Liver (tissue), 9 donors: ENCODE results near the gene FPR1. TPM values are rescaled to one million over a fixed set of nuclear protein-coding genes. Genes with fewer than 3 reads are reported as not detected.

ENCODE experiments used
- DNase-seq: peaks from one replicate; pipeline ENCODE4 v3.0.0-alpha.2; 2017; ENCODE audit warnings: low spot score
- H3K27ac ChIP-seq, 2 donors: one replicate each; pipeline ENCODE4 v1.7.0; 2013; ENCODE audit warnings: inconsistent platforms in 2 of 2, low read length in 2 of 2, control low read depth in 1 of 2, low read depth in 1 of 2, mild to moderate bottlenecking in 1 of 2
- H3K27me3 ChIP-seq, 4 donors: one replicate each; pipeline versions ENCODE4 v1.6.1 to v1.7.0; 2013; ENCODE audit warnings: low read length in 3 of 4, inconsistent platforms in 1 of 4, mild to moderate bottlenecking in 1 of 4, moderate library complexity in 1 of 4; ENCODE audit not compliant: control insufficient read depth in 4 of 4, insufficient read depth in 4 of 4
- H3K36me3 ChIP-seq, 4 donors: one replicate each; pipeline versions ENCODE4 v1.6.1 to v1.7.0; 2013; ENCODE audit warnings: low read length in 3 of 4, mild to moderate bottlenecking in 3 of 4, low read depth in 1 of 4, moderate library complexity in 1 of 4; ENCODE audit not compliant: control insufficient read depth in 4 of 4, insufficient read depth in 3 of 4
- H3K4me1 ChIP-seq, 4 donors: one replicate each; pipeline versions ENCODE4 v1.6.1 to v1.7.0; 2013; ENCODE audit warnings: low read length in 3 of 4, mild to moderate bottlenecking in 3 of 4, moderate library complexity in 1 of 4; ENCODE audit not compliant: control insufficient read depth in 4 of 4, insufficient read depth in 4 of 4
- H3K4me3 ChIP-seq, 3 donors: one replicate each; pipeline versions ENCODE4 v1.6.1 to v1.7.0; 2013; ENCODE audit warnings: low read length in 3 of 3, control low read depth in 1 of 3, low read depth in 1 of 3, mild to moderate bottlenecking in 1 of 3
- H3K9ac ChIP-seq, 2 donors: one replicate each; pipeline ENCODE4 v1.7.0; 2013; ENCODE audit warnings: low read length in 2 of 2, mild to moderate bottlenecking in 2 of 2, moderate library complexity in 2 of 2, control low read depth in 1 of 2, low read depth in 1 of 2
- H3K9me3 ChIP-seq, 4 donors: one replicate each; pipeline versions ENCODE4 v1.6.1 to v1.7.0; 2013; ENCODE audit warnings: low read length in 3 of 4; ENCODE audit not compliant: control insufficient read depth in 4 of 4
- EGR1 ChIP-seq, 2 donors: IDR thresholded peaks; 2 replicates each; pipeline ENCODE4 v1.6.1; 2016 to 2018; ENCODE audit warnings: antibody characterized with exemption in 2 of 2, low read depth in 2 of 2
- FOXA1 ChIP-seq: IDR thresholded peaks from 2 replicates; pipeline ENCODE4 v1.6.1; 2016; ENCODE audit warnings: antibody characterized with exemption
- GABPA ChIP-seq, 2 donors: IDR thresholded peaks in 1 of 2; conservative IDR thresholded peaks in 1 of 2; 2 replicates each; pipeline ENCODE4 v1.6.1; 2016; ENCODE audit warnings: antibody characterized with exemption in 2 of 2, mild to moderate bottlenecking in 1 of 2, moderate library complexity in 1 of 2
- HNF4G ChIP-seq: IDR thresholded peaks from 2 replicates; pipeline ENCODE4 v1.6.1; 2016; ENCODE audit warnings: antibody characterized with exemption
- JUND ChIP-seq, 2 donors: IDR thresholded peaks; 2 replicates each; pipeline ENCODE4 v1.6.1; 2016; ENCODE audit warnings: antibody characterized with exemption in 2 of 2
- MAX ChIP-seq: IDR thresholded peaks from 2 replicates; pipeline ENCODE4 v1.6.1; 2016; ENCODE audit warnings: antibody characterized with exemption
- NR2F2 ChIP-seq: IDR thresholded peaks from 2 replicates; pipeline ENCODE4 v1.6.1; 2016; ENCODE audit warnings: antibody characterized with exemption
- RAD21 ChIP-seq, 2 donors: IDR thresholded peaks; 2 replicates each; pipeline ENCODE4 v1.6.1; 2016; ENCODE audit warnings: antibody characterized with exemption in 2 of 2, mild to moderate bottlenecking in 2 of 2
- REST ChIP-seq: IDR thresholded peaks from 2 replicates; pipeline ENCODE4 v1.6.1; 2016; ENCODE audit warnings: antibody characterized with exemption, mild to moderate bottlenecking
- RXRA ChIP-seq, 2 donors: IDR thresholded peaks; 2 replicates each; pipeline ENCODE4 v1.6.1; 2017 to 2018; ENCODE audit warnings: antibody characterized with exemption in 2 of 2, mild to moderate bottlenecking in 1 of 2
- SP1 ChIP-seq: IDR thresholded peaks from 2 replicates; pipeline ENCODE4 v1.6.1; 2018; ENCODE audit warnings: antibody characterized with exemption, mild to moderate bottlenecking
- TAF1 ChIP-seq: conservative IDR thresholded peaks from 2 replicates; pipeline ENCODE4 v1.6.1; 2016; ENCODE audit warnings: antibody characterized with exemption, mild to moderate bottlenecking
- YY1 ChIP-seq: IDR thresholded peaks from 2 replicates; pipeline ENCODE4 v1.6.1; 2016; ENCODE audit warnings: antibody characterized with exemption, mild to moderate bottlenecking
- ZBTB33 ChIP-seq: IDR thresholded peaks from 2 replicates; pipeline ENCODE4 v1.6.1; 2016; ENCODE audit warnings: antibody characterized with exemption
- WGBS: extraction: QIAGEN DNeasy Blood & Tissue Kit; methylation state at CpG from one replicate; pipeline ENCODE4 v1.1.7; 2013; 5-methylcytosine and 5-hydroxymethylcytosine counted together
- polyA plus RNA-seq, 2 donors: library from polyadenylated mRNA; stranded (reverse) in 1 of 2; unstranded in 1 of 2; fragments of 200-250 nt in 1 of 2; fragments of >200 nt in 1 of 2; fragmentation: Nextera tagmentation in 1 of 2; extraction: Ambion mirVana in 1 of 2; gene quantifications; one replicate each; pipeline versions ENCODE4 v1.2.1 to v1.2.3, GENCODE V29; 2013 to 2015
- total RNA-seq, 2 donors: library from RNA; depleted of rRNA; stranded (reverse); fragments of >200 nt; gene quantifications; one replicate each; pipeline ENCODE4 v1.2.3, GENCODE V29; 2014
- TF ChIP-seq, protein P1 (sequence below): fragments of 150-350 bp; IDR thresholded peaks from 2 replicates; pipeline ENCODE4 v1.5.1; 2017; ENCODE audit warnings: improper control_type of control experiment, low read depth, low read length; ENCODE audit not compliant: missing input control
- TF ChIP-seq, protein P2 (sequence below): IDR thresholded peaks from 2 replicates; pipeline ENCODE4 v1.6.1; 2016; ENCODE audit warnings: antibody characterized with exemption
- donor health status: healthy.
- donor health status: healthy.
- donor health status: healthy.
- donor health status: healthy.
- donor health status: healthy.

The FPR1 gene
- total and polyA plus RNA-seq, 4 donors, result 2.7 to 17.0 (median 8.1) TPM

- no peak for TF ChIP-seq RAD21 (IDR thresholded peaks at IDR 0.05)
- 70% methylated on average over 6 of the region's 6 CpGs for WGBS
- H3K9me3 ChIP-seq, result peaks cover 0 to 8% (median 5%) of the 10 kb centered on the region in 4 donors
Observed at GRCh38 chr19:51789061-51789795, 37.5 kb upstream of the FPR1 start.

DNA sequence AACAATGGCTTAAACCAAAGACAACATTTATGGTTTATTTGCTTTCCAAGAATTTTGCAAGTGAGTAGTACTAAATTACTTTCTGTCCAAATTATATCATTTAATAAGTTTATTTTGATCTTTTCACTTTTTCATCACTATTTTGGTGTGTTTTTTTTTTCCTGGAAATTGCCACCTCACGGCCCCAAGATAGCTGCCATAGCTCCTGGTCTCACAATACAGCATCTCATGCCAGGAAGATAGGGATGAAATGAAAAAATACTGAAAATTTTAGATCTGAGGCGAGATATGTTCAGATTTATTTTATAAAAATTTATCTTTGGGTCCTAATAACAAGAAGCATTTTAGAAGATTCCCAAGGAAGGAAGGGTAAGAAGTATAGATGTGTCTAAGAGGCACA lies 36.4 kb upstream of the FPR1 start:
- H3K4me3 ChIP-seq, result no peak overlapping the region
- H3K27ac ChIP-seq, result no peak overlapping the region
- H3K27me3 ChIP-seq, result no peaks in the 10 kb centered on the region
- H3K9me3 ChIP-seq, result peaks cover 0 to 8% (median 5%) of the 10 kb centered on the region in 4 donors
- WGBS, result 59% methylated on average over 2 of the region's 2 CpGs
- no peak overlapping the region for H3K9ac ChIP-seq
- H3K36me3 ChIP-seq, result no peaks in the 10 kb centered on the region
- no peak for TF ChIP-seq HNF4G
- TF ChIP-seq FOXA1, result no peak
- no peak for TF ChIP-seq GABPA (IDR thresholded peaks at IDR 0.05 in 1 of 2, conservative IDR thresholded peaks at IDR 0.05 in 1 of 2)
- TF ChIP-seq JUND (IDR thresholded peaks at IDR 0.05), result no peak
- TF ChIP-seq, protein P1, sequence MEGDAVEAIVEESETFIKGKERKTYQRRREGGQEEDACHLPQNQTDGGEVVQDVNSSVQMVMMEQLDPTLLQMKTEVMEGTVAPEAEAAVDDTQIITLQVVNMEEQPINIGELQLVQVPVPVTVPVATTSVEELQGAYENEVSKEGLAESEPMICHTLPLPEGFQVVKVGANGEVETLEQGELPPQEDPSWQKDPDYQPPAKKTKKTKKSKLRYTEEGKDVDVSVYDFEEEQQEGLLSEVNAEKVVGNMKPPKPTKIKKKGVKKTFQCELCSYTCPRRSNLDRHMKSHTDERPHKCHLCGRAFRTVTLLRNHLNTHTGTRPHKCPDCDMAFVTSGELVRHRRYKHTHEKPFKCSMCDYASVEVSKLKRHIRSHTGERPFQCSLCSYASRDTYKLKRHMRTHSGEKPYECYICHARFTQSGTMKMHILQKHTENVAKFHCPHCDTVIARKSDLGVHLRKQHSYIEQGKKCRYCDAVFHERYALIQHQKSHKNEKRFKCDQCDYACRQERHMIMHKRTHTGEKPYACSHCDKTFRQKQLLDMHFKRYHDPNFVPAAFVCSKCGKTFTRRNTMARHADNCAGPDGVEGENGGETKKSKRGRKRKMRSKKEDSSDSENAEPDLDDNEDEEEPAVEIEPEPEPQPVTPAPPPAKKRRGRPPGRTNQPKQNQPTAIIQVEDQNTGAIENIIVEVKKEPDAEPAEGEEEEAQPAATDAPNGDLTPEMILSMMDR, result no peak
- TF ChIP-seq RXRA (IDR thresholded peaks at IDR 0.05), result no peak
- TF ChIP-seq REST, result no peak
- no peak for TF ChIP-seq NR2F2
- no peak for TF ChIP-seq MAX
- no peak for TF ChIP-seq EGR1 (IDR thresholded peaks at IDR 0.05; ENCODE audit: low read depth in 2 of 2)
- TF ChIP-seq, protein P2, sequence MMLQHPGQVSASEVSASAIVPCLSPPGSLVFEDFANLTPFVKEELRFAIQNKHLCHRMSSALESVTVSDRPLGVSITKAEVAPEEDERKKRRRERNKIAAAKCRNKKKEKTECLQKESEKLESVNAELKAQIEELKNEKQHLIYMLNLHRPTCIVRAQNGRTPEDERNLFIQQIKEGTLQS, result no peak
- no peak for TF ChIP-seq TAF1
- TF ChIP-seq ZBTB33, result no peak
- TF ChIP-seq YY1, result no peak
- no peak for TF ChIP-seq SP1
- no peak for DNase-seq
- no peaks in the 10 kb centered on the region for H3K4me1 ChIP-seq

More at GRCh38 chr19:51789061-51789795, 37.5 kb upstream of the FPR1 start:
- Histone ChIP-seq H3K27ac (no peak overlapping the region), H3K4me1 (no peaks in the 10 kb centered on the region), H3K36me3 (no peaks in the 10 kb centered on the region), H3K27me3 (no peaks in the 10 kb centered on the region), H3K9ac (no peak overlapping the region), H3K4me3 (no peak overlapping the region)
- DNase-seq, result no peak
